OCI-LY7 (cell line): ENCODE measurements around the gene ZNF438.

Source experiments
- CTCF ChIP-seq: fragments of 200-600 bp; sonication (generic); conservative IDR thresholded peaks from 2 replicates; pipeline ENCODE4 v1.5.1; 2014; ENCODE audit warnings: mild to moderate bottlenecking, antibody characterized with exemption, low read length, moderate library complexity, mixed read lengths
- EZH2phosphoT487 ChIP-seq: fragments of 200-600 bp; sonication (generic); IDR thresholded peaks from 2 replicates; pipeline ENCODE4 v1.6.1; 2018; ENCODE audit warnings: low read depth, borderline replicate concordance, mild to moderate bottlenecking, mixed run types, antibody characterized with exemption, low read length, moderate library complexity, mixed read lengths

GRCh38 chr10:30987463-30987862, 44.2 kb downstream of the ZNF438 start:
- TF ChIP-seq EZH2phosphoT487, result no peak
- TF ChIP-seq CTCF, result no peak
